HG03159 (cell line): ENCODE measurements around the gene OR56A4.
"Not testable (repeated sequence)": the region's sequence is repeated elsewhere in the genome, so short reads cannot be mapped to it uniquely, and the experiment has no call there.

Experiments
- ATAC-seq: cut with Tn5 transposase; IDR thresholded peaks from one replicate; pipeline ENCODE4 v1.9.1; 2021; ENCODE audit warnings: mild to moderate bottlenecking, moderate library complexity; ENCODE audit not compliant: unreplicated experiment

The OR56A4 gene

GRCh38 chr11:5960704-5961320, 45.9 kb downstream of the OR56A4 start:
- not testable (repeated sequence) for ATAC-seq

GRCh38 chr11:5955586-5955985, 51.2 kb downstream of the OR56A4 start:
- ATAC-seq, result no peak
